ENCODE measurements around the gene POLR2F. TPM values are rescaled to one million over a fixed set of nuclear protein-coding genes. Genes with fewer than 3 reads are reported as not detected.

POLR2F gene
- total RNA-seq = 10 to 100 TPM; 45.7 to 93.0 (median 72.1) TPM

DNA sequence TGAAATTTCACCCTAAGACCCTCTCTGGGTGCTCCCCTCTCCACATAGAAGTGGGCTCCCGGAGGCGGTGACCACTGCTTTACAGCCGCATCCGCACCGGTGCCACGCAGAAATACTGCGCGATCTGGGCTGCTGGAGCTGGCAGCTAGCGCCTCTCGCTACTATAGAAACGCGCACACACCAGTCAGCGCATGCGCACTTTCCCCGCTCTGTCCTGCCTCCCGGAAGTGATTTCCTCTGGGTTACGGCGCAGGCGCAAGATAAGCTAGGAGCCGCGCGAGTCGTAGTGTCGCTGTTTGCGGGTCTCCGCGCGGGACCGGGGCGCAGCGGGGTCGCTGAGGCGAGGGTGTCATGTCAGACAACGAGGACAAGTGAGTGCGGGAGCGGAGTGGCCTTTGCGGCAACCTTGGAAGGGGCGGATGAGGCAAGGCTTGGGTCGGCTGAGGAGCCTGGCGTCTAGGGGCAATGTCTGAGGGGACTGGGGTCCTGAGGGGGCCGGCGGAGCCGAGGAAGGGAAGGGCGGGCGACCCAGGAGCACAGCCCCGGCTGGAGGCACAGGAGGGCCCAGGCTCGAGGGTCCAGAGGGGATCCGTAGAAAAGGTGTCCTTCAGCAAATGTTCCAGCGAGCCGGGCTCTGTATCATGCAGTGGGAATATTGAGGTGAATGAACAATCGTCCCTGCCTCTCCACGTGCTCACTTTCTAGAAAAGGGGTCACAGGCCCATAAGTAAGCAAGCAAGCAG lies at the start of gene POLR2F, which contains the start of gene C22orf23:
POLR2F (plus strand) TSS at position 263 of the 743 bp plus-strand sequence; CDS start at position 352, 89 bp downstream.
C22orf23 (minus strand) TSS at position 165 of the 743 bp plus-strand sequence. CDS start 452 bp downstream, outside the sequence.
- WGBS = under 1% methylated on average over 42 of the region's 52 CpGs
- Histone ChIP-seq H3K27ac (replicated peaks in 1 of 4) (peak within 1 kb of the TSS; percentile 75 to 87 (median 80)), H3K4me1 (peaks cover 15 to 45% (median 28%) of the 10 kb centered on the region in 4 donors), H3K36me3 (peaks cover 17 to 27% (median 24%) of the 10 kb centered on the region in 4 donors), H3K27me3 (no peaks in the 10 kb centered on the region), H3K4me3 (peak within 1 kb of the TSS; percentile 83 to 95 (median 86)), H3K9me3 (no peaks in the 10 kb centered on the region)
- TF ChIP-seq, protein P1, sequence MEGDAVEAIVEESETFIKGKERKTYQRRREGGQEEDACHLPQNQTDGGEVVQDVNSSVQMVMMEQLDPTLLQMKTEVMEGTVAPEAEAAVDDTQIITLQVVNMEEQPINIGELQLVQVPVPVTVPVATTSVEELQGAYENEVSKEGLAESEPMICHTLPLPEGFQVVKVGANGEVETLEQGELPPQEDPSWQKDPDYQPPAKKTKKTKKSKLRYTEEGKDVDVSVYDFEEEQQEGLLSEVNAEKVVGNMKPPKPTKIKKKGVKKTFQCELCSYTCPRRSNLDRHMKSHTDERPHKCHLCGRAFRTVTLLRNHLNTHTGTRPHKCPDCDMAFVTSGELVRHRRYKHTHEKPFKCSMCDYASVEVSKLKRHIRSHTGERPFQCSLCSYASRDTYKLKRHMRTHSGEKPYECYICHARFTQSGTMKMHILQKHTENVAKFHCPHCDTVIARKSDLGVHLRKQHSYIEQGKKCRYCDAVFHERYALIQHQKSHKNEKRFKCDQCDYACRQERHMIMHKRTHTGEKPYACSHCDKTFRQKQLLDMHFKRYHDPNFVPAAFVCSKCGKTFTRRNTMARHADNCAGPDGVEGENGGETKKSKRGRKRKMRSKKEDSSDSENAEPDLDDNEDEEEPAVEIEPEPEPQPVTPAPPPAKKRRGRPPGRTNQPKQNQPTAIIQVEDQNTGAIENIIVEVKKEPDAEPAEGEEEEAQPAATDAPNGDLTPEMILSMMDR (IDR thresholded peaks at IDR 0.05) = no peak
- TF ChIP-seq POLR2AphosphoS5 (IDR thresholded peaks at IDR 0.05) = peak; percentile 93 to 96
- intact Hi-C loops (cut with DNase I) = no loop called here
- DNase-seq (ENCODE audit: extremely low spot score) = peak; percentile 98

- TF ChIP-seq POLR2AphosphoS5 (IDR thresholded peaks at IDR 0.05) (peak; percentile 37 to 70), EP300 (IDR thresholded peaks at IDR 0.05) (no peak)
- Histone ChIP-seq H3K9me3 (no peaks in the 10 kb centered on the region), H3K36me3 (no peaks in the 10 kb centered on the region), H3K27me3 (no peaks in the 10 kb centered on the region), H3K4me1 (peaks cover 24 to 61% (median 54%) of the 10 kb centered on the region in 4 donors), H3K27ac (replicated peaks in 1 of 4) (peak overlapping the region; percentile 87 to 96 (median 95)), H3K4me3 (peak overlapping the region in 3 of 4 donors; percentile 89 to 98 (median 97))
- WGBS = 55% methylated on average over 9 of the region's 10 CpGs
- intact Hi-C loops (cut with DNase I) = no loop called here
- no peak for DNase-seq (ENCODE audit: extremely low spot score)
Measured at GRCh38 chr22:37904572-37905533, 48.6 kb upstream of the POLR2F start.

- H3K27ac ChIP-seq (replicated peaks in 1 of 4) = peak within 1 kb of the TSS; percentile 95 to 96 (median 96)
- H3K27me3 ChIP-seq = no peaks in the 10 kb centered on the region
- intact Hi-C loops (cut with DNase I) = no loop called here
- peak within 1 kb of the TSS; percentile 82 to 98 (median 93) for H3K4me3 ChIP-seq
- TF ChIP-seq EP300 (IDR thresholded peaks at IDR 0.05) (no peak), POLR2AphosphoS5 (IDR thresholded peaks at IDR 0.05) (peak in 1 of 2 donors; percentile 62), POLR2A (IDR thresholded peaks at IDR 0.05; ENCODE audit: low read depth) (no peak)
- TF ChIP-seq, protein P1 (IDR thresholded peaks at IDR 0.05) = peak; percentile 34 to 57 (median 47)
- no peak for DNase-seq (ENCODE audit: extremely low spot score)
- 28% methylated on average over 14 of the region's 90 CpGs for WGBS
- H3K36me3 ChIP-seq = no peaks in the 10 kb centered on the region
- H3K9me3 ChIP-seq = no peaks in the 10 kb centered on the region
- H3K4me1 ChIP-seq = peaks cover 31 to 67% (median 63%) of the 10 kb centered on the region in 4 donors
Measured at GRCh38 chr22:37905534-37906363, 47.8 kb upstream of the POLR2F start, which contains the start of gene MICALL1. MICALL1 (plus strand) TSS chr22:37906297; CDS start chr22:37906423, 126 bp downstream.

GRCh38 chr22:37906364-37907008 lies 47.0 kb upstream of the POLR2F start:
- no peaks in the 10 kb centered on the region for H3K36me3 ChIP-seq
- H3K9me3 ChIP-seq = no peaks in the 10 kb centered on the region
- peak overlapping the region; percentile 95 to 96 (median 96) for H3K27ac ChIP-seq (replicated peaks in 1 of 4)
- H3K4me1 ChIP-seq = peaks cover 38 to 67% (median 66%) of the 10 kb centered on the region in 4 donors
- H3K4me3 ChIP-seq = peak overlapping the region; percentile 82 to 98 (median 93)
- intact Hi-C loops (cut with DNase I) = no loop called here
- TF ChIP-seq POLR2A (IDR thresholded peaks at IDR 0.05; ENCODE audit: low read depth) (no peak), POLR2AphosphoS5 (IDR thresholded peaks at IDR 0.05) (no peak), EP300 (IDR thresholded peaks at IDR 0.05) (no peak)
- TF ChIP-seq, protein P1 (IDR thresholded peaks at IDR 0.05) = no peak
- WGBS = 1% methylated on average over 13 of the region's 75 CpGs
- no peaks in the 10 kb centered on the region for H3K27me3 ChIP-seq
- DNase-seq (ENCODE audit: extremely low spot score) = no peak
